ENCODE results near the gene POGLUT3. TPM values are rescaled to one million over a fixed set of nuclear protein-coding genes. Genes with fewer than 3 reads are reported as not detected.

The POGLUT3 gene
- total RNA-seq, 4 donors from 2014 or later: 19.8 to 47.1 (median 36.8) TPM

- 94 to 95% methylated on average over 5 of the region's 5 CpGs for WGBS, 2 donors
- TF ChIP-seq CTCF (IDR thresholded peaks at IDR 0.05): no peak
- TF ChIP-seq POLR2A (IDR thresholded peaks at IDR 0.05): no peak
- no peak for TF ChIP-seq EP300 (IDR thresholded peaks at IDR 0.05)
These were observed 32.2 kb upstream of the POGLUT3 start for GRCh38 chr11:108530426-108530825.

GRCh38 chr11:108527382-108527781 is 29.2 kb upstream of the POGLUT3 start:
- WGBS, 2 donors: 84% methylated on average over 6 of the region's 6 CpGs
- Histone ChIP-seq H3K9me3 (no peaks in the 10 kb centered on the region), H3K27ac (no peak overlapping the region), H3K36me3 (no peaks in the 10 kb centered on the region), H3K4me1 (no peaks in the 10 kb centered on the region), H3K27me3 (no peaks in the 10 kb centered on the region), H3K4me3 (no peak overlapping the region)
- no peak for DNase-seq (ENCODE audit: low spot score in 2 of 2)
- TF ChIP-seq EP300 (IDR thresholded peaks at IDR 0.05) (no peak), POLR2A (IDR thresholded peaks at IDR 0.05) (no peak), CTCF (IDR thresholded peaks at IDR 0.05) (no peak)

More at GRCh38 chr11:108530426-108530825, 32.2 kb upstream of the POGLUT3 start:
- DNase-seq (ENCODE audit: low spot score in 2 of 2): no peak
- no peak overlapping the region for H3K4me3 ChIP-seq
- no peaks in the 10 kb centered on the region for H3K4me1 ChIP-seq
- no peaks in the 10 kb centered on the region for H3K9me3 ChIP-seq
- no peak overlapping the region for H3K27ac ChIP-seq
- no peaks in the 10 kb centered on the region for H3K36me3 ChIP-seq
- H3K27me3 ChIP-seq: no peaks in the 10 kb centered on the region

- H3K27me3 ChIP-seq: no peaks in the 10 kb centered on the region
- H3K27ac ChIP-seq: no peak overlapping the region
- DNase-seq (ENCODE audit: low spot score in 2 of 2): no peak
- H3K9me3 ChIP-seq: no peaks in the 10 kb centered on the region
- H3K36me3 ChIP-seq: no peaks in the 10 kb centered on the region
- WGBS, 2 donors: 90 to 96% methylated on average over 1 of the region's 1 CpG
- TF ChIP-seq EP300 (IDR thresholded peaks at IDR 0.05) (no peak), POLR2A (IDR thresholded peaks at IDR 0.05) (no peak), CTCF (IDR thresholded peaks at IDR 0.05) (no peak)
- no peaks in the 10 kb centered on the region for H3K4me1 ChIP-seq
- no peak overlapping the region for H3K4me3 ChIP-seq
These were observed 27.0 kb upstream of the POGLUT3 start for GRCh38 chr11:108525161-108525560.

GRCh38 chr11:108524422-108524821 is 26.2 kb upstream of the POGLUT3 start:
- TF ChIP-seq POLR2A (IDR thresholded peaks at IDR 0.05): no peak
- TF ChIP-seq CTCF (IDR thresholded peaks at IDR 0.05): no peak
- TF ChIP-seq EP300 (IDR thresholded peaks at IDR 0.05): no peak
- Histone ChIP-seq H3K9me3 (no peaks in the 10 kb centered on the region), H3K36me3 (no peaks in the 10 kb centered on the region), H3K4me3 (no peak overlapping the region), H3K27ac (no peak overlapping the region), H3K4me1 (no peaks in the 10 kb centered on the region), H3K27me3 (no peaks in the 10 kb centered on the region)
- DNase-seq (ENCODE audit: low spot score in 2 of 2): no peak

- WGBS, 2 donors: 37 to 48% methylated on average over 1 of the region's 1 CpG
- no peaks in the 10 kb centered on the region for H3K27me3 ChIP-seq
- DNase-seq (ENCODE audit: low spot score in 2 of 2): no peak
- H3K4me1 ChIP-seq: no peaks in the 10 kb centered on the region
- H3K4me3 ChIP-seq: no peak overlapping the region
- H3K36me3 ChIP-seq: no peaks in the 10 kb centered on the region
- H3K9me3 ChIP-seq: no peaks in the 10 kb centered on the region
- TF ChIP-seq POLR2A (IDR thresholded peaks at IDR 0.05) (no peak), EP300 (IDR thresholded peaks at IDR 0.05) (no peak), CTCF (IDR thresholded peaks at IDR 0.05) (no peak)
- H3K27ac ChIP-seq: no peak overlapping the region
These were observed 24.1 kb upstream of the POGLUT3 start for GRCh38 chr11:108522318-108522717.

All from tibial nerve (tissue), 4 donors.